ENCODE results near the gene NAT8.
"Not testable (repeated sequence)": the region's sequence is repeated elsewhere in the genome, so short reads cannot be mapped to it uniquely, and the experiment has no call there.

The NAT8 gene

GRCh38 chr2:73630662-73631266 is 11.5 kb downstream of the NAT8 start:
- H3K36me3 ChIP-seq (ENCODE audit: insufficient read depth, low read length); H3K4me1 ChIP-seq (ENCODE audit: insufficient read depth, low read length, poor library complexity, severe bottlenecking); H3K9me3 ChIP-seq (ENCODE audit: insufficient read depth, low read depth, low read length); H4K20me1 ChIP-seq (ENCODE audit: insufficient read depth, low read length, poor library complexity, severe bottlenecking); H2AFZ ChIP-seq (ENCODE audit: low read length); H3K27me3 ChIP-seq (ENCODE audit: insufficient read depth, low read length, poor library complexity, severe bottlenecking); H3K9me2 ChIP-seq (replicated peaks; ENCODE audit: low read depth, low read length); H3K9ac ChIP-seq (ENCODE audit: low read depth, low read length, poor library complexity, severe bottlenecking); H3K4me2 ChIP-seq (ENCODE audit: low read depth, low read length, poor library complexity, severe bottlenecking); H3K4me3 ChIP-seq (ENCODE audit: low read length, poor library complexity, severe bottlenecking); H3F3A ChIP-seq (ENCODE audit: low read depth); H3K79me2 ChIP-seq (ENCODE audit: insufficient read depth, low read length): not testable (repeated sequence)
- peak; percentile 58 for TF ChIP-seq CTCF (conservative IDR thresholded peaks at IDR 0.05; ENCODE audit: low read length)

GRCh38 chr2:73628493-73628892 is 13.7 kb downstream of the NAT8 start:
- not testable (repeated sequence) for H3K79me2 ChIP-seq (ENCODE audit: insufficient read depth, low read length); H3K9ac ChIP-seq (ENCODE audit: low read depth, low read length, poor library complexity, severe bottlenecking); H4K20me1 ChIP-seq (ENCODE audit: insufficient read depth, low read length, poor library complexity, severe bottlenecking); H3K27me3 ChIP-seq (ENCODE audit: insufficient read depth, low read length, poor library complexity, severe bottlenecking); H3F3A ChIP-seq (ENCODE audit: low read depth); H3K4me3 ChIP-seq (ENCODE audit: low read length, poor library complexity, severe bottlenecking); H2AFZ ChIP-seq (ENCODE audit: low read length); H3K4me1 ChIP-seq (ENCODE audit: insufficient read depth, low read length, poor library complexity, severe bottlenecking); H3K36me3 ChIP-seq (ENCODE audit: insufficient read depth, low read length); H3K9me2 ChIP-seq (replicated peaks; ENCODE audit: low read depth, low read length); H3K4me2 ChIP-seq (ENCODE audit: low read depth, low read length, poor library complexity, severe bottlenecking); H3K9me3 ChIP-seq (ENCODE audit: insufficient read depth, low read depth, low read length)

GRCh38 chr2:73626237-73626636 is 16.0 kb downstream of the NAT8 start:
- not testable (repeated sequence) for H3K4me1 ChIP-seq (ENCODE audit: insufficient read depth, low read length, poor library complexity, severe bottlenecking); H3K9ac ChIP-seq (ENCODE audit: low read depth, low read length, poor library complexity, severe bottlenecking); H3F3A ChIP-seq (ENCODE audit: low read depth); H3K4me3 ChIP-seq (ENCODE audit: low read length, poor library complexity, severe bottlenecking); H3K9me3 ChIP-seq (ENCODE audit: insufficient read depth, low read depth, low read length); H3K4me2 ChIP-seq (ENCODE audit: low read depth, low read length, poor library complexity, severe bottlenecking); H3K79me2 ChIP-seq (ENCODE audit: insufficient read depth, low read length); H4K20me1 ChIP-seq (ENCODE audit: insufficient read depth, low read length, poor library complexity, severe bottlenecking); H3K27me3 ChIP-seq (ENCODE audit: insufficient read depth, low read length, poor library complexity, severe bottlenecking); H3K36me3 ChIP-seq (ENCODE audit: insufficient read depth, low read length); H3K9me2 ChIP-seq (replicated peaks; ENCODE audit: low read depth, low read length); H2AFZ ChIP-seq (ENCODE audit: low read length)

GRCh38 chr2:73624625-73625024 is 17.6 kb downstream of the NAT8 start:
- not testable (repeated sequence) for H3K9me3 ChIP-seq (ENCODE audit: insufficient read depth, low read depth, low read length); H3K4me3 ChIP-seq (ENCODE audit: low read length, poor library complexity, severe bottlenecking); H4K20me1 ChIP-seq (ENCODE audit: insufficient read depth, low read length, poor library complexity, severe bottlenecking); H3K4me1 ChIP-seq (ENCODE audit: insufficient read depth, low read length, poor library complexity, severe bottlenecking); H3F3A ChIP-seq (ENCODE audit: low read depth); H3K27me3 ChIP-seq (ENCODE audit: insufficient read depth, low read length, poor library complexity, severe bottlenecking); H2AFZ ChIP-seq (ENCODE audit: low read length); H3K79me2 ChIP-seq (ENCODE audit: insufficient read depth, low read length); H3K36me3 ChIP-seq (ENCODE audit: insufficient read depth, low read length); H3K4me2 ChIP-seq (ENCODE audit: low read depth, low read length, poor library complexity, severe bottlenecking); H3K9ac ChIP-seq (ENCODE audit: low read depth, low read length, poor library complexity, severe bottlenecking); H3K9me2 ChIP-seq (replicated peaks; ENCODE audit: low read depth, low read length)

GRCh38 chr2:73624036-73624435 is 18.2 kb downstream of the NAT8 start:
- not testable (repeated sequence) for H2AFZ ChIP-seq (ENCODE audit: low read length); H3F3A ChIP-seq (ENCODE audit: low read depth); H3K9me3 ChIP-seq (ENCODE audit: insufficient read depth, low read depth, low read length); H3K36me3 ChIP-seq (ENCODE audit: insufficient read depth, low read length); H4K20me1 ChIP-seq (ENCODE audit: insufficient read depth, low read length, poor library complexity, severe bottlenecking); H3K79me2 ChIP-seq (ENCODE audit: insufficient read depth, low read length); H3K4me3 ChIP-seq (ENCODE audit: low read length, poor library complexity, severe bottlenecking); H3K27me3 ChIP-seq (ENCODE audit: insufficient read depth, low read length, poor library complexity, severe bottlenecking); H3K9ac ChIP-seq (ENCODE audit: low read depth, low read length, poor library complexity, severe bottlenecking); H3K4me2 ChIP-seq (ENCODE audit: low read depth, low read length, poor library complexity, severe bottlenecking); H3K4me1 ChIP-seq (ENCODE audit: insufficient read depth, low read length, poor library complexity, severe bottlenecking); H3K9me2 ChIP-seq (replicated peaks; ENCODE audit: low read depth, low read length)
